Measurements from ENCODE around the gene MEGF6.

MEGF6 gene

DNA sequence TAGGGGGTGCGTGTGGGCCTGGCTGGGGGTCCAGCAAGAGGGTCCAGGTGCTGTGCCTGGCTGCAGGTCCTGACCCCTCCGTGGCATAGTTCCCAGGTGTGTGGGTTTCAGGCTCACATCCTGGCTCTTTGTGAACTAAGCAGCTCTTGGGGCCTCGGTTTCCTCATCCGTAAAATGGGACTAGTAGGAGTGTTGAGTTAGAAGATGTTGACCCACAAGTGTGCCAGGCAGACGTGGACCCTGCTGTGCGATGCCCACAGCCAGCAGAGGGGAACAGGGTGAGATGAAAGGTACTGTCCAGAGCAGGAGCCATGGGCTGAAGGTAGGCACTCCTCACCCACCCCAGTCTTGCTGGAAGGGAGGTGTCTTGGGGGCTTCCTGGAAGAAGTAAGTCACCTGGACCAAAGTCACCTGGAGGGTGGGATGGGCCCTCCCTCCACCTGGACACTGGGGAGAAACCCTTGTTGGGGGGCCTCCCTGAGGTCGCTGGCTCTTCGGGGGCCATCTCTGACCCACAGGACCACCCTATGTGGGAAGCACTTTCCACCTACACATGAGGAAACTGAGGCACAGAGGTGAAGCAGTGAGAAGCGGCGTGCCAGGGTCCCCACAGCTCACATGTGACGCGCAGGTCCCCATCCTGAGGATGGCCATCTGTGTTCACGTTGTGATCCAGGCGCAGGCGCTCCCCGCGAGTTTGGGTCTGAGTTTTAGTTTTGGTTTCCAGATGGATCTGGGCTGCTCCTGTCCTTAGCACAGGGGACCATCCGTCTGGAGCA lies 155.4 kb downstream of the MEGF6 start:
- H3K27ac ChIP-seq: peak overlapping the region; percentile 87
- TF ChIP-seq, protein P1, sequence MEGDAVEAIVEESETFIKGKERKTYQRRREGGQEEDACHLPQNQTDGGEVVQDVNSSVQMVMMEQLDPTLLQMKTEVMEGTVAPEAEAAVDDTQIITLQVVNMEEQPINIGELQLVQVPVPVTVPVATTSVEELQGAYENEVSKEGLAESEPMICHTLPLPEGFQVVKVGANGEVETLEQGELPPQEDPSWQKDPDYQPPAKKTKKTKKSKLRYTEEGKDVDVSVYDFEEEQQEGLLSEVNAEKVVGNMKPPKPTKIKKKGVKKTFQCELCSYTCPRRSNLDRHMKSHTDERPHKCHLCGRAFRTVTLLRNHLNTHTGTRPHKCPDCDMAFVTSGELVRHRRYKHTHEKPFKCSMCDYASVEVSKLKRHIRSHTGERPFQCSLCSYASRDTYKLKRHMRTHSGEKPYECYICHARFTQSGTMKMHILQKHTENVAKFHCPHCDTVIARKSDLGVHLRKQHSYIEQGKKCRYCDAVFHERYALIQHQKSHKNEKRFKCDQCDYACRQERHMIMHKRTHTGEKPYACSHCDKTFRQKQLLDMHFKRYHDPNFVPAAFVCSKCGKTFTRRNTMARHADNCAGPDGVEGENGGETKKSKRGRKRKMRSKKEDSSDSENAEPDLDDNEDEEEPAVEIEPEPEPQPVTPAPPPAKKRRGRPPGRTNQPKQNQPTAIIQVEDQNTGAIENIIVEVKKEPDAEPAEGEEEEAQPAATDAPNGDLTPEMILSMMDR (IDR thresholded peaks at IDR 0.05): no peak

DNA sequence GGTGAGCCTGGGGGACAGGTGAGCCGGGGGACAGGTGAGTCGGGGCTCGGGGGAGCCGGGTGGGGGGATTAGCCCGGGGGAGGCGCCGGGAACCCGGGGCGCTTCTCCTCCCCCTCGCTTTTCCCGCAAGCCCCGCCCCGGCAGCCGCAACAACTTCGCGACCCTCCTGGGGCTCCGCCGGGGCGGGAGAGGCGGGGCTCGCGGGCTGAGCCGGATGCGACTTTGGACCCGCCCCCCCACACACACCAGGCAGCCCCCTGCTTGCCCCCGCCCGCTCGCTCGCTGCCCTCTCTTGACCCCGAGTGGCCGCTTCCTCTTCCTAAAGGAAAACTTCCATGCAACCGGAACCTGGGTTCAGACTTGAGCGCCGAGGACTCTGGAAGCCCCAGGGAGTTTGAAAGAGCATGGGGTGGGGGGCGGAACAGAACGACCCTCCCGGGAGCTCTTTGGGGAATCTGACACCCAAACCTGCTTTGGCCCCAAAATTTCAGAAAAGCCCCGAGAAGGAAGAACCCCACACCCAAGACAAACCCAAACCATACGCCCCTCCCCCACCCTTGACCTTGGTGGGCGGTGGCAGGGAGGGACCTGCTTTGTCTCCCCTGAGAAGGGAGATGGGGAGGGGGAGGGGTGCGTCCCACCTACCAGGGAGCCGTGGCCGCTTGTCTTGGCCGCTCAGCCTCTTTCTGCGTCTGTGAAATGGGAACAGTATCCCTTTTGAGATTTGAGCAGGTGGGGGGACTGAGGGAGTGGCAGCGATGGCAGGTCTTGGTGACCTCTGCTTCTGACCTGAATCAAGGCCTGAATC lies 156.3 kb downstream of the MEGF6 start:
- TF ChIP-seq, protein P1 (IDR thresholded peaks at IDR 0.05): no peak
- no peak for TF ChIP-seq ZFX (IDR thresholded peaks at IDR 0.05; ENCODE audit: borderline replicate concordance)
- H3K27ac ChIP-seq: peak overlapping the region; percentile 87

DNA sequence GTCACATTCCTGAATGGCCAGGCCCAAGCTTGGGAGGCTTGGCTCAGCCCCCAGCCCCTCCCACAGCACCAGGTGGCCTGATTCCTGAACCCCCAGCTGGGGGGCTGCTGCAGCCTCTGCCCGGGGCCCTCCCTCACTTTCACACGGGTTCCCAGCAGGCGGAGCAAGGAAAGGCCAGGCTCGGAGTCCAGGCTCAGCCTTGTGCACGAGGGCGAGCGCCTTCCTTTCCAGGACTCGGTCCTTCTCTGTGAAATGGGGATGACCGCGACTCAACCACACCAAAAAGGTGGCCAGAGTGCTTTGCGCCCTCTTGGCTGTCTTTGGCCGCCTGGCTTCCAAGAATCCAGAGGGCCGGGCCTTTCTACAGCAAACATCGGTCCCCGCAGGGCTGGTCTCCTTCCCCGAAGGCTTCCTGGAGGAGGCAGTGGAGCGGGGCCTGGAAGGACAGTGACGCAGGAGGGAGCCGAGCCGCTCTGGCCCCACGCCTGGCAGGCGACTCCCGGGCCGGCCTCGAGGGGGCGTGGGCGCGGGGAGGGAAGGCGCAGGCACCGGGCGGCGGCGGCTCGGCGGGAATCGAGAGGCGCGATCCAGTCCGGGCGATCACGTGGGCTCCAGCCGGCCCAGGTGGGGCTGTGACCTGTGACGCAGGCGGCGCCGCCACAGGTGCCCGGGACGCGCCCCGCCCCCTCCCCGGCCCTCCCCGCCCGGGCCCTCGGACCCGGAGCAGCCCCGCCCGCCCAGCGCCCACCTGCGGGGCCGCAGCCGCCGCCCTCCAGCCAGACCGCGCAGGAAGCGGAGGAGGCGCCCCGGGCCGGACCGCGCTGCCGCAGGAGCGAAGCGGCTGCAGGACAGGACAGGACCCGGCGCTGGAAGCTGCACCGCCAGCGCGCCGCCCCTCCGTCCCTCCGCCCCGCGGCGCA lies 157.2 kb downstream of the MEGF6 start, which contains the start of gene ARHGEF16:
Gene ARHGEF16, plus strand, starts transcription at position 775 of the 920 bp plus-strand sequence. CDS start 8,420 bp downstream, outside the sequence.
- TF ChIP-seq, protein P1 (IDR thresholded peaks at IDR 0.05): peak; percentile 82
- no peak for TF ChIP-seq ZFX (IDR thresholded peaks at IDR 0.05; ENCODE audit: borderline replicate concordance)
- H3K27ac ChIP-seq: peak within 1 kb of the TSS; percentile 87

DNA sequence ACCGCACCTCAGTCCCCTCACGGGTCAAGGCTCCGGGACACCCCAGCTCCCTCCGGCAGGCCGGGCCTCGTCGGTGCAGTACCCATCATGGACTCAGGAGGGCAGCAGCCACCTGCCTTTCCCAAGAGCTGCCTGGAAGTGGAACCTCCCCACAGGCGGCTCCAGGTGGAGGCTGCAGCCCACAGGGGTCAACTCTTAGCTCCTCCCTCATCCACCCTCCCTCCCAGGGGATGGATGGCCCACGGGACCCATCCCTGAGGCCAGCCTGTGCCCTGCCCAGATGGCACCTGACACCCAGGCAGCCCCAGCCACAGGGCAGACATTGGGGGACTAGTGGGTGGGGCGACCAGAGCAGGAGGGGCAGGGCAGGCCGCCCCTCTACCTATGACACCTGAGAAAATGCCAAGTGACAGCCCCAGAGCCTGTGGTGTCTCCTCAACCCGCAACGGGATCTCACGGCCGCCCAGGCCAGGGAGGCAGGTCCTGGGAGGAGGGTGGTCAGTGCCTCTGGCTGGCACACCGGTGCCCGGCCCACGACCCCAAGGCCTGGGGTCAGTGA lies 158.0 kb downstream of the MEGF6 start:
- peak overlapping the region; percentile 87 for H3K27ac ChIP-seq
- TF ChIP-seq, protein P1 (IDR thresholded peaks at IDR 0.05): peak; percentile 91
- no peak for TF ChIP-seq ZFX (IDR thresholded peaks at IDR 0.05; ENCODE audit: borderline replicate concordance)

DNA sequence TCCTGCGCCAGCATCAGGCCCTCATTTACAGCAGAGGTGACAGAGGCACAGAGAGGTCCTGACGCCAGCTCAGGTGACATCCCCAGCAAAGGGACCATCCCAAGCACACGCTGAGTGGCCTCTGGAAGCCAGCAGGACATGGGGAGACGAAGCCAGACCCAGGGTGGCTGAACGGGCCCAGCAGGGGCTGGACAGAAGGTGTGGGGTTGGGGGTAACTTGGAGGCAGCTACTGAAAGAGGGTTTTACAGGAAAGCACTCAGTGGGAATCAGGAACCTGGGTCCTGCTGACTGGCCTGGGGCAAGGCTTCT lies 158.5 kb downstream of the MEGF6 start:
- no peak for TF ChIP-seq ZFX (IDR thresholded peaks at IDR 0.05; ENCODE audit: borderline replicate concordance)
- no peak overlapping the region for H3K27ac ChIP-seq

DNA sequence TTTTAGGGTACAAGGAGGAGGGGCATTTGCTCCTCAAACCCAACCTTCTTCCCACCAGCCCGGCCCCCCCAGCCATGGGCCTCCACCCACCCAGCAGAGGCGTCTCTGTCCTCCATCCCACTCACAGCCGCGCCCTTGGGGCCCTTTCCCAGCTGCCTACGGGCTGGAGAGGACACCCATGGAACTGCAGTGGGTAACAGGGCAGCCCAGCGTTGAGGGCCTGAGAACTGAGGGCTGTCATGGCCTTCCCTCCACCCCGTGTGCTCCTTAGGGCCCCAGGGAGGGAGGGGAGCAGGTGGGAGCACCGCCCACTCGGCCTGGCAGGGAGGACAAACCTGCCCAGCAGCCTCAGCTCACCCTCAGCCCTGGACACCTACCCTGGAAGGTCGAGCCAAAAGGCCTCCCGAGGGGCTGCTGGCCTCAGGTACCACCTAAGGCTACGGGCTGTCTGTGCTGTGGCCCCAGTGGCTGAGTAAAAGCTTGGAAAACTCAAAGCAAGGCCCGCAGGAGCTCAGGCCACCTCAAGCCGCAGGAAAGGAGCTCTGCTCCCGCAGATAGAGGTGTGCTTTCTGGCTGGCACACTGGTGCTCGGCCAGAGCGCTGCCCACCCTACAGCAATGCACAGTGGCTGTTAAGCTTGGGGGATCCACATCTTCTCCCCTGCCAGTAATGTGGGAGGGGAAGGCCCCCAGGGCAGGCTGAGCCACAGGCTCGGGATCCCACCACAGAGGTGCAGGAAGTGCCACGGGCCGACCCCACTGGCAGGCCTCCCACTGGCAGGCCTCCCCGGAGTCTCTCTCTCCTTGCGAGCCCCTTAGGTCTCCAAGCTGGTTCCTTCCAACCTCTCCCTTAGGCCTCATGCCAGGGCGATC lies 159.1 kb downstream of the MEGF6 start:
- H3K27ac ChIP-seq: no peak overlapping the region
- TF ChIP-seq, protein P1 (IDR thresholded peaks at IDR 0.05): no peak
- no peak for TF ChIP-seq ZFX (IDR thresholded peaks at IDR 0.05; ENCODE audit: borderline replicate concordance)
